Endothelial cell of umbilical vein (primary cell): ENCODE results near the gene LRIG1. TPM values are rescaled to one million over a fixed set of nuclear protein-coding genes. Genes with fewer than 3 reads are reported as not detected.

Source experiments
- BruUV-seq: library from RNA; stranded (reverse); fragments of 400-500 nt; replicated peaks from 2 replicates; lab custom pipeline; 2021; lab: Mats Ljungman, UMichigan
- CTCF ChIA-PET: fragments of 300-600, 350-600 bp; sonication (Branson Sonifier 250); formaldehyde crosslinking; loops from one replicate; lab custom pipeline; 2021; ENCODE audit warnings: antibody characterized with exemption, inconsistent platforms; lab: Charles Lee
- POLR2A ChIA-PET: fragments of 300-600, 350-600 bp; sonication (Branson Sonifier 250); formaldehyde crosslinking; loops from one replicate; lab custom pipeline; 2021; ENCODE audit warnings: antibody characterized with exemption, inconsistent platforms; lab: Charles Lee
- DNase-seq: peaks from one replicate; pipeline ENCODE4 v3.0.0-alpha.2; 2011; ENCODE audit warnings: low read depth, low spot score
- FAIRE-seq: peaks from 2 replicates; lab custom pipeline; 2011; peaks lifted over from hg19 to GRCh38; lab: Jason Lieb, UNC
- H2AFZ ChIP-seq: 2 replicates; pipeline ENCODE4 v1.6.0; 2012; ENCODE audit warnings: low read depth, low read length, control low read depth, inconsistent platforms
- H3K27ac ChIP-seq: 2 replicates; pipeline ENCODE4 v1.5.1; 2011; ENCODE audit warnings: low read depth, mild to moderate bottlenecking, control low read depth, low read length, moderate library complexity; ENCODE audit not compliant: insufficient read depth
- H3K27me3 ChIP-seq, 2 experiments: 2 replicates each; pipeline versions ENCODE4 v1.6.0 to v1.6.1; 2011; ENCODE audit warnings: low read length in 2 of 2, mixed read lengths in 1 of 2; ENCODE audit not compliant: control insufficient read depth in 2 of 2, insufficient read depth in 2 of 2
- H3K36me3 ChIP-seq, 2 experiments: 2 replicates in 1 of 2; 3 replicates in 1 of 2; pipeline ENCODE4 v1.5.1; 2011; ENCODE audit warnings: low read length in 2 of 2, mild to moderate bottlenecking in 1 of 2, moderate library complexity in 1 of 2; ENCODE audit not compliant: control insufficient read depth in 2 of 2, insufficient read depth in 2 of 2; ENCODE audit errors: extremely low read depth in 1 of 2
- H3K4me1 ChIP-seq: 3 replicates; pipeline ENCODE4 v1.5.1; 2011; ENCODE audit warnings: mild to moderate bottlenecking, low read length; ENCODE audit not compliant: control insufficient read depth, insufficient read depth; ENCODE audit errors: extremely low read depth
- H3K4me2 ChIP-seq: 2 replicates; pipeline ENCODE4 v1.6.1; 2011; ENCODE audit warnings: low read length, control low read depth, mixed read lengths; ENCODE audit not compliant: insufficient read depth
- H3K4me3 ChIP-seq, 3 experiments: fragments of 200-600 bp in 1 of 3; sonication (generic), shearing (Covaris generic) in 1 of 3; replicated peaks in 1 of 3; 2 replicates each; pipeline ENCODE4 v1.5.1; 2011 to 2016; ENCODE audit warnings: control low read depth in 3 of 3, low read length in 3 of 3, mild to moderate bottlenecking in 2 of 3, inconsistent platforms in 1 of 3, low read depth in 1 of 3, moderate library complexity in 1 of 3; ENCODE audit not compliant: insufficient read depth in 1 of 3
- H3K79me2 ChIP-seq: 2 replicates; pipeline ENCODE4 v1.6.0; 2012; ENCODE audit warnings: low read length, inconsistent platforms; ENCODE audit not compliant: control insufficient read depth, insufficient read depth
- H3K9ac ChIP-seq: replicated peaks from 2 replicates; pipeline ENCODE3; 2011; ENCODE audit warnings: low read length, control low read depth; ENCODE audit not compliant: insufficient read depth; ENCODE audit errors: extremely low read depth
- H3K9me1 ChIP-seq: replicated peaks from 3 replicates; pipeline ENCODE4 v1.6.0; 2011; ENCODE audit warnings: mild to moderate bottlenecking, low read length; ENCODE audit not compliant: control insufficient read depth, insufficient read depth; ENCODE audit errors: extremely low read depth
- H3K9me3 ChIP-seq: replicated peaks from 2 replicates; pipeline ENCODE4 v1.5.1; 2012; ENCODE audit warnings: low read length, inconsistent platforms; ENCODE audit not compliant: control insufficient read depth, insufficient read depth
- H4K20me1 ChIP-seq: replicated peaks from 2 replicates; pipeline ENCODE3; 2011; ENCODE audit warnings: mild to moderate bottlenecking, low read length; ENCODE audit not compliant: control insufficient read depth, insufficient read depth; ENCODE audit errors: extremely low read depth
- CTCF ChIP-seq, 2 donors: IDR thresholded peaks; 1 replicate in 1 of 2; 2 replicates in 1 of 2; pipeline ENCODE4 v1.5.1; 2011; ENCODE audit warnings: low read length in 2 of 2, mild to moderate bottlenecking in 2 of 2, moderate library complexity in 2 of 2, control low read depth in 1 of 2, inconsistent platforms in 1 of 2, low read depth in 1 of 2; ENCODE audit not compliant: insufficient read depth in 1 of 2; ENCODE audit errors: extremely low read depth in 1 of 2
- EZH2 ChIP-seq: IDR thresholded peaks from 2 replicates; pipeline ENCODE4 v1.6.1; 2012; ENCODE audit warnings: borderline replicate concordance, low read depth, mild to moderate bottlenecking, moderate library complexity, low read length, inconsistent platforms; ENCODE audit not compliant: severe bottlenecking
- FOS ChIP-seq: IDR thresholded peaks from 2 replicates; pipeline ENCODE4 v1.6.1; 2011; ENCODE audit warnings: mild to moderate bottlenecking, low read length, moderate library complexity, borderline replicate concordance; ENCODE audit not compliant: insufficient read depth
- GATA2 ChIP-seq: IDR thresholded peaks from 2 replicates; pipeline ENCODE4 v1.7.0; 2011; ENCODE audit warnings: low read depth, mild to moderate bottlenecking, moderate library complexity, mixed read lengths, low read length; ENCODE audit not compliant: insufficient read length, insufficient read depth
- JUN ChIP-seq: IDR thresholded peaks from 2 replicates; pipeline ENCODE4 v1.6.1; 2011; ENCODE audit warnings: borderline replicate concordance, low read depth; ENCODE audit not compliant: insufficient read length, insufficient read depth
- MAX ChIP-seq: IDR thresholded peaks from 2 replicates; pipeline ENCODE4 v1.6.1; 2011; ENCODE audit not compliant: insufficient read depth, insufficient read length
- MYC ChIP-seq: IDR thresholded peaks from one replicate; pipeline ENCODE4 v1.6.1; 2011; ENCODE audit warnings: mild to moderate bottlenecking, low read depth, low read length
- POLR2A ChIP-seq: IDR thresholded peaks from 2 replicates; pipeline ENCODE4 v1.6.1; 2012; ENCODE audit warnings: low read depth, mild to moderate bottlenecking, control low read depth, low read length
- POLR2AphosphoS5 ChIP-seq: IDR thresholded peaks from 2 replicates; pipeline ENCODE4 v1.6.1; 2012; ENCODE audit warnings: low read depth, mild to moderate bottlenecking, control low read depth, low read length, moderate library complexity; ENCODE audit not compliant: insufficient read depth
- dilution Hi-C: fragments of 300-500 bp; cut with MboI; formaldehyde crosslinking; loops from one replicate; pipeline ENCODE4 v1.15.0; 2019; ENCODE audit warnings: low sequenced_read_pairs; ENCODE audit not compliant: extremely low pct_ligation_motif_present
- intact Hi-C: fragments of 100-400 bp; cut with micrococcal nuclease; formaldehyde crosslinking; loops from one replicate; pipeline ENCODE4 v1.10.0; 2022
- polyA plus RNA-seq, 4 experiments: library from polyadenylated mRNA; depleted of rRNA in 3 of 4; stranded (reverse) in 3 of 4; unstranded in 1 of 4; fragments of >200 nt; gene quantifications; 2 replicates each; pipeline versions ENCODE4 v1.2.1 to v1.2.3, GENCODE V29; 2011 to 2012; ENCODE audit warnings: missing spikeins in 1 of 4
- total RNA-seq: library from RNA; stranded (reverse); gene quantifications from 2 replicates; pipeline ENCODE4 v1.2.3, GENCODE V29; 2021

The LRIG1 gene
- total and polyA plus RNA-seq, 2 donors (not counting 3 experiments of a cell fraction or from before 2014, with no cell fraction given), result 50.3 to 52.2 TPM

GRCh38 chr3:66395635-66396034 is 105.2 kb downstream of the LRIG1 start:
- no peak for TF ChIP-seq POLR2AphosphoS5
- TF ChIP-seq FOS, result no peak
- no peak for TF ChIP-seq GATA2
- TF ChIP-seq CTCF (IDR thresholded peaks at IDR 0.05; ENCODE audit: extremely low read depth in 1 of 2, insufficient read depth in 1 of 2, low read depth in 1 of 2, low read length in 2 of 2), result no peak
- no peak for TF ChIP-seq MYC
- TF ChIP-seq EZH2, result no peak
- no peak for TF ChIP-seq MAX
- no peak for TF ChIP-seq POLR2A
- TF ChIP-seq JUN, result no peak
- H3K79me2 ChIP-seq, result no peaks in the 10 kb centered on the region
- H2AFZ ChIP-seq, result no peak overlapping the region
- ChIA-PET POLR2A (no interaction called here), CTCF (interaction anchor here (2.7 to 4.0 kb wide), 2 partner anchors 17 to 118 kb away, joined by 25 to 26 read pairs; no protein-coding TSS in a partner anchor)
- no peaks in the 10 kb centered on the region for H3K27me3 ChIP-seq
- H3K36me3 ChIP-seq, result peaks cover 9 to 32% of the 10 kb centered on the region in 2 experiments
- H3K9me3 ChIP-seq, result no peaks in the 10 kb centered on the region
- no peak overlapping the region for H3K4me3 ChIP-seq
- intact Hi-C loops (no loop called here), dilution Hi-C loops (loop anchor here (25.0 kb wide), 1 partner anchor 417 kb away; no protein-coding TSS in a partner anchor)
- BruUV-seq, result no TSS peak
- H4K20me1 ChIP-seq, result no peaks in the 10 kb centered on the region
- DNase-seq (no peak), FAIRE-seq (no peak)
- no peak overlapping the region for H3K4me2 ChIP-seq
- H3K27ac ChIP-seq, result no peak overlapping the region
- H3K4me1 ChIP-seq, result peaks cover 30% of the 10 kb centered on the region
- no peak overlapping the region for H3K9ac ChIP-seq
- H3K9me1 ChIP-seq, result no peaks in the 10 kb centered on the region
